Adipocyte (in vitro differentiated cells): ENCODE results near the gene RNF213.
"Not testable (repeated sequence)": the region's sequence is repeated elsewhere in the genome, so short reads cannot be mapped to it uniquely, and the experiment has no call there.

Experiments
- DNase-seq: peaks from one replicate; pipeline ENCODE4 v3.0.0-alpha.2; 2015; ENCODE audit warnings: low read depth
- H3K27me3 ChIP-seq: replicated peaks from 2 replicates; pipeline ENCODE4 v1.7.0; 2013; ENCODE audit warnings: mild to moderate bottlenecking, low read length, moderate library complexity; ENCODE audit not compliant: control insufficient read depth, insufficient read depth
- H3K36me3 ChIP-seq: 2 replicates; pipeline ENCODE4 v1.7.0; 2013; ENCODE audit warnings: low read length, mild to moderate bottlenecking, moderate library complexity; ENCODE audit not compliant: control insufficient read depth, insufficient read depth, severe bottlenecking
- H3K4me1 ChIP-seq: 2 replicates; pipeline ENCODE4 v1.7.0; 2013; ENCODE audit warnings: mild to moderate bottlenecking, low read length, moderate library complexity; ENCODE audit not compliant: control insufficient read depth, insufficient read depth
- H3K4me3 ChIP-seq: 2 replicates; pipeline ENCODE4 v1.7.0; 2013; ENCODE audit warnings: mild to moderate bottlenecking, low read length, moderate library complexity
- H3K9ac ChIP-seq: 2 replicates; pipeline ENCODE4 v1.7.0; 2013; ENCODE audit warnings: mild to moderate bottlenecking, low read length, moderate library complexity
- H3K9me3 ChIP-seq: 2 replicates; pipeline ENCODE4 v1.7.0; 2013; ENCODE audit warnings: mild to moderate bottlenecking, low read length, moderate library complexity; ENCODE audit not compliant: control insufficient read depth

RNF213 gene

GRCh38 chr17:80328634-80329380 lies 68.2 kb downstream of the RNF213 start:
- no peak overlapping the region for H3K9ac ChIP-seq
- no peaks in the 10 kb centered on the region for H3K27me3 ChIP-seq
- DNase-seq: no peak
- H3K4me3 ChIP-seq: no peak overlapping the region
- peaks cover 91% of the 10 kb centered on the region for H3K36me3 ChIP-seq
- H3K9me3 ChIP-seq: no peaks in the 10 kb centered on the region
- no peaks in the 10 kb centered on the region for H3K4me1 ChIP-seq

- not testable (repeated sequence) for H3K27me3 ChIP-seq, H3K9ac ChIP-seq, H3K9me3 ChIP-seq, H3K4me1 ChIP-seq, H3K4me3 ChIP-seq, DNase-seq
- H3K36me3 ChIP-seq: peaks cover 92% of the 10 kb centered on the region
Measured at GRCh38 chr17:80329421-80329820, 68.8 kb downstream of the RNF213 start.

DNA sequence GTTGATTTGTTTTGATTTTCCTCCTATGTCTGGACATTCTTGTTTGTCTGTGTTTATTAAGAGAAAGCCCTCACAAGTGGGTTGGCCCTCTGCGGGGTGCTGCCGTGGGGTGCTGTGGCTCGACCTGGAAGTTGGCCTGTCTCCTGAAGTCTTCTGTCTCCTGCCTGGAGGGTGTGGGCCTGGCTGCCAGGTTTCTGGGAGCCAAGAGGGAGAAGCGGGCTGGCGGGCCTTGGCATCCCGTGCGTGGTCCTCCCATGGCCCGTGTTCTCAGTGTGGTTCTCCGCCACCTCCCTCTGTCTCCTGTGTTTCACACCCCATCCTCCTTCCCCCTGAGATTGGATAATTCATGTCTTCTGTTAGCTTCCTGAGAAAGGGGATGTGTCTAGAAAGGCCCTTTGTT lies 69.6 kb downstream of the RNF213 start:
- peaks cover 89% of the 10 kb centered on the region for H3K36me3 ChIP-seq
- DNase-seq: no peak

GRCh38 chr17:80330938-80331337 lies 70.3 kb downstream of the RNF213 start:
- H3K36me3 ChIP-seq: peaks cover 91% of the 10 kb centered on the region
- not testable (repeated sequence) for H3K9me3 ChIP-seq, DNase-seq, H3K27me3 ChIP-seq, H3K4me1 ChIP-seq, H3K9ac ChIP-seq, H3K4me3 ChIP-seq

More for the DNA sequence above, 69.6 kb downstream of the RNF213 start:
- Histone ChIP-seq H3K4me1 (no peaks in the 10 kb centered on the region), H3K27me3 (no peaks in the 10 kb centered on the region), H3K9me3 (no peaks in the 10 kb centered on the region), H3K4me3 (no peak overlapping the region), H3K9ac (no peak overlapping the region)

DNA sequence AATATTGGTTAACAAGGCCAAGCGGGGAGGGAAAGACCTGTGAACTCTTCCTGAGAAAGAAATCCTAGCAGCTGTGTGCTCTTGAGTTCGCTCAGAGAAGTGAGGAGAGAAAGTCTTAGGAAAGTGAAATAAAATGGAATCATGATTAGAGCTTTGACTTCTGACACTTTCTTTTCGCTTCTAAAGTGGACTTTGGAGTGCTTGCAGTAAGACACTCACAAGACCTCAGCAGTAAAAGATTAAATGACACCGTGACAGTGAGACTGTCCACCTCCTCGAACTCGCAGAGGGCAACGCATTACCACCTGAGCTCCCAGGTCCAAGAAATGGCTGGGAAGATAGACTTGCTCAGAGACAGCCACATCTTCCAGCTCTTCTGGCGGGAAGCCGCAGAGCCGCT lies 71.2 kb downstream of the RNF213 start:
- H3K4me1 ChIP-seq: no peaks in the 10 kb centered on the region
- H3K4me3 ChIP-seq: no peak overlapping the region
- H3K9ac ChIP-seq: no peak overlapping the region
- no peak for DNase-seq
- H3K27me3 ChIP-seq: no peaks in the 10 kb centered on the region
- no peaks in the 10 kb centered on the region for H3K9me3 ChIP-seq
- H3K36me3 ChIP-seq: peaks cover 91% of the 10 kb centered on the region

- Histone ChIP-seq H3K9ac (no peak overlapping the region), H3K9me3 (no peaks in the 10 kb centered on the region), H3K4me1 (no peaks in the 10 kb centered on the region), H3K27me3 (no peaks in the 10 kb centered on the region), H3K4me3 (no peak overlapping the region), H3K36me3 (peaks cover 82% of the 10 kb centered on the region)
- no peak for DNase-seq
Measured at GRCh38 chr17:80337195-80337895, 76.7 kb downstream of the RNF213 start.

DNA sequence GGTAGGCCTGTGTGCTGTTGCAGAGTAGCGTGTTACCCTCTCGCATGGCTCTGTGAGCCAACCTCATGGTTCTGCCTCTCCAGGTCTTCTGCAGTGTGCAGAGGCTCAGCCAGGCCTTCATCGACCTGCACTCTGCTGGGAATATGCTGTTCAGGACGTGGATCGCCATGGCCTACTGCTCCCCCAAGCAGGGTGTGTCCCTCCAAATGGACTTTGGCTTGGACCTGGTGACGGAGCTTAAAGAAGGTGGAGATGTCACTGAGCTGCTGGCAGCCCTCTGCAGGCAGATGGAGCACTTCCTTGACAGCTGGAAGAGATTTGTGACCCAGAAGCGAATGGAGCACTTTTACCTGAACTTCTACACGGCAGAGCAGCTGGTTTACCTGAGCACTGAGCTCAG lies 78.5 kb downstream of the RNF213 start:
- Histone ChIP-seq H3K36me3 (peaks cover 82% of the 10 kb centered on the region), H3K9ac (no peak overlapping the region), H3K27me3 (no peaks in the 10 kb centered on the region), H3K4me3 (no peak overlapping the region), H3K9me3 (no peaks in the 10 kb centered on the region), H3K4me1 (no peaks in the 10 kb centered on the region)
- DNase-seq: no peak

DNA sequence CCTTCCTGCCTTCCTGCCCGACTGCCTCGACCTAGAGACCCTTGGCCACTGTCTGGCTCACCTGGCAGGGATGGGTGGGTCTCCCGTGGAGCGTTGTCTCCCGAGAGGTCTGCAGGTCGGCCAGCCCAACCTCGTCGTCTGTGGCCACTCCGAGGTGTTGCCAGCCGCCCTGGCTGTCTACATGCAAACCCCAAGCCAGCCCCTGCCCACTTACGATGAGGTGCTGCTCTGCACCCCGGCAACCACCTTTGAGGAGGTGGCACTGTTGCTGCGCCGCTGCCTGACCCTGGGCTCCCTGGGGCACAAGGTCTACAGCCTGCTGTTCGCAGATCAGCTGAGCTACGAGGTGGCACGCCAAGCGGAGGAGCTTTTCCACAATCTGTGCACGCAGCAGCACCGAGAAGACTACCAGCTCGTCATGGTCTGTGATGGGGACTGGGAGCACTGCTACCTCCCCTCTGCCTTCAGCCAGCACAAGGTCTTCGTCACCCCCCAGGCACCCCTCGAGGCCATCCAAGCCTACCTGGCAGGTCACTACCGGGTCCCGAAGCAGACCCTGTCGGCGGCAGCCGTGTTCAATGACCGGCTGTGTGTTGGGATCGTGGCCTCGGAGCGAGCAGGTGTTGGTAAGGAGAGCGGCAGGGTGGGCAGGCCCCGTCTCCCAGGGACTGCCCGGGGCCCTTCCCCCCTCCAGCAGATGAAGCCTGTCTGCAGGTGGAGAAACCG lies 79.2 kb downstream of the RNF213 start:
- no peak for DNase-seq
- Histone ChIP-seq H3K36me3 (peaks cover 86% of the 10 kb centered on the region), H3K4me1 (no peaks in the 10 kb centered on the region), H3K4me3 (no peak overlapping the region), H3K9me3 (no peaks in the 10 kb centered on the region), H3K27me3 (no peaks in the 10 kb centered on the region), H3K9ac (no peak overlapping the region)

- Histone ChIP-seq H3K4me1 (no peaks in the 10 kb centered on the region), H3K9ac (no peak overlapping the region), H3K36me3 (peaks cover 88% of the 10 kb centered on the region), H3K9me3 (no peaks in the 10 kb centered on the region), H3K27me3 (no peaks in the 10 kb centered on the region), H3K4me3 (no peak overlapping the region)
- DNase-seq: no peak
Measured at GRCh38 chr17:80345321-80345720, 84.7 kb downstream of the RNF213 start.

- Histone ChIP-seq H3K36me3 (peaks cover 94% of the 10 kb centered on the region), H3K27me3 (no peaks in the 10 kb centered on the region), H3K9ac (no peak overlapping the region), H3K4me1 (no peaks in the 10 kb centered on the region), H3K9me3 (no peaks in the 10 kb centered on the region), H3K4me3 (no peak overlapping the region)
- DNase-seq: no peak
Measured at GRCh38 chr17:80345841-80346497, 85.3 kb downstream of the RNF213 start.
